ENCODE data around the gene PLCE1.

The PLCE1 gene

DNA sequence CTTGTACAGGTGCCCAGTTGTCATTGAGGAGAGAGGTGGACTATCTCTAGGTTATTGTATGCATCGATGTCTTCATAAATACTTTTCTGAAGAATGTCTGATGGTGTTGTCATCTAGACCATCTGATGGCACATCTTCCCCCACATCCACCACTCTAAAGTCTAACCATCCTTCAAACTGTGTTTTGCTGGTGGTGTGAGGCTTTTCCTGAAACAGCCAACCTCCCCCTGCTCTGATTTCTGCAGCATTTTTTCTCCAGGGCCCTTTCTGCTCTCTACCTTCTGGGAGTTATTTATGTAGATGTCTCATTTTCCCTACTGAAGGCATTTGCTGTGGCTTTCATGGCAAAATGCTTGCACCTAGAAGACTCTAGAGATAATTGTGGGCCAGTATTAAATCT, 1.5 kb downstream of the PLCE1 start:
- DNase-seq = no peak

DNA sequence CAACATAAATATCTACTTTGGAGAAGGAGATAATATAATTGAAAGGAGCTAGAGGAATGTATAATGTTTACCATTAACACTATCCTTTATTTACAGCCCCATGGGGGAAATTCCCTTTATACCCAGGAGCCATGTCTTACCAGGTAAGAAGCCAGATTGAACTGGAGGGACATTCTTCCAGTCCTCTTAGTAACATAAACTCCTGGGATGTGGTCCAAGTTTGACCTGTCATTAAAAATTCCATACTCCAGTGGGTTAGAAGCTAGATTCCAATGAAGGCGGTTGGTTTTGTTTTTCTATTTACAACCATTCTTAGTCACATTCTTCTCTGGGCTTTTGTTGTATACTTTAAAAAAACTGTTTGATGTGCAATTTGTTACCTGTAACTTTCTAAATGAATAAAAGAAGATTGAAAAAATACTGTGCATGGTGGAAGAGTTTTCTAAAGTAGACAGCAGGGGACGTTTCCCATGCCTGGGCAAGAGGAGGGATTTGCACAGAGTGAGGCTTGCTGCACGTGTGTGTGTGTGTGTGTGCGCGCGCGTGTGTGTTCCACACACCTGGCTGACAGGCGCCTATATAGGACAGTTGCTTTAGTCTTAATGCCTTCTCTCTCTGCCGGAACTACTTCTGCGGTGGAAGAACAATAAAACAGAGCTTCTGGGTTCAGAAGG, 2.0 kb downstream of the PLCE1 start:
- DNase-seq = no peak

DNA sequence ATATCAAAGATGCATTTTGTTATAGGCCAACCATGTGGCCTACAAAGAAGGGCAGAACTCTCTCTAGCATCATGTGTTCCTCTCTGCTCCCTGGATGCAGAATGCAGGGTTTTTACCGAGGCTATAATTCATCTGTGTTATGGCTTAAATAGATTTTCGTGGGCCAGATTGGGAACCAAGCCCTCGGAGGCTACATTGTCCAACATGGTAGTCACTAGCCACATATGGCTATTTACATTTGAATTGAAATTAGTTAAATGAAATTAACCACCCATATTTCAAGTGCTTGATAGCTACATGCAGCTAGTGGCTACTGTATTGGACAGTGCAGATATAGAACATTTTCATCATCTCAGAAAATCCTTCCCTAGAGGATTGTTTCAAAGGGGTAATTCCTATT, 2.8 kb downstream of the PLCE1 start:
- DNase-seq = no peak

- no peak for DNase-seq
Observed at GRCh38 chr10:93997546-93997945, 3.8 kb downstream of the PLCE1 start.

- DNase-seq = no peak
Observed at GRCh38 chr10:93999401-93999851, 5.7 kb downstream of the PLCE1 start.

GRCh38 chr10:94000638-94001415, 7.1 kb downstream of the PLCE1 start:
- DNase-seq = no peak

DNA sequence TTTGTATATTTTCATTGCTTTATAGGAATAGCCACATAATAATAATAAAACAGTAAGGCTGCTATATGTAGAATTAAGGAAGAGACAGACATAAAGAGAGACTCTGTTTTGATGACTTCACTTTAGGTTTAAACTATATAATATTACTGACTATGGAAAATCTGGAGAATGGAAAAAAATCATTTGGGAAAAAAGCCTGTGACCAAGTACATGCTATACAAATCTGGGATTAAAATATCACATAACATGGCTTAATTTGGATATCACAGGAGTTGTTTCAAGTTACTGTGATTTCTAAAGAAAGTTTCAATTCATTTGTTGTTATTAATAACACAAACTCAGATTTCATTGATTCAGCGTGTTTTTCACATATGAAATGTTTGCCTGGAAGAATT, 7.7 kb downstream of the PLCE1 start:
- no peak for DNase-seq

DNA sequence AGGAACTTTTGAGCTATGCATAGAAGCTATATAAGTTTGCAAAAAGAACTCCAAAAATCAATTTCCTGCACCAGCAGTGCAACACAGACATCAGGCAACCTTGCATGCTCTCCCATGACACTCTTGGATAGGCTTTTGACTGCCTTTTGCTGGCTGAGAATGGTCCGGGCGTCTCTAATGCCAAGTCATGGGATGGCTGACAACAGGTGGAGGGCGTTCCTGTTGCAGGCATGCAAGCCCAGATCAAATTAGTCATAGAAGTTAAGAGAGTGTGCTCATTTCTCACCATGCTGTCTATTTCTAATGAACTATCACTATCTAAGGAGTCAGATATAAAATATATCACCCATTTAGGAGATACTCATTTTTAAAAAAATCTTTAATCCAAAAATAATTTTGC, 8.4 kb downstream of the PLCE1 start:
- DNase-seq = no peak

DNA sequence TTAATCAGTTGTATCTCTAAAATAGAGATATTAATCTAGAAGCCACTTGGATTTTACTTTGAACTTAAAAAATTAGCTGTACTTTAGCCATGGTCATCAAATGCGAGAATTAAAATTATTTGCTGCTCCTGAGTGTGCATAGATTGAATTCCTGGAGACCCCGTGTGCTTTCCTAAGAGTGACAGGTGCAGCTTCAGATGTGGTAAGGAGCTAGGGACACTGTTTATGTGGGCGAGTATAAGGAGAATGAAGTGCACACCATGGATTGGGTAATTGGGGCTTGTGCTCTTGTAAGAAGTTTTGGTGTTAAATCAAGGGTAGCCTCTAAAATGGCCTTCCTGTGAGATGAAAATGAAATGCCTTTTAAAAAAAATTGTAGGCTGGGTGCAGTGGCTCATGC, 9.8 kb downstream of the PLCE1 start:
- DNase-seq = no peak

GRCh38 chr10:94005050-94005449, 11.3 kb downstream of the PLCE1 start:
- DNase-seq = no peak

GRCh38 chr10:94006591-94007550, 13.1 kb downstream of the PLCE1 start:
- no peak for DNase-seq

DNA sequence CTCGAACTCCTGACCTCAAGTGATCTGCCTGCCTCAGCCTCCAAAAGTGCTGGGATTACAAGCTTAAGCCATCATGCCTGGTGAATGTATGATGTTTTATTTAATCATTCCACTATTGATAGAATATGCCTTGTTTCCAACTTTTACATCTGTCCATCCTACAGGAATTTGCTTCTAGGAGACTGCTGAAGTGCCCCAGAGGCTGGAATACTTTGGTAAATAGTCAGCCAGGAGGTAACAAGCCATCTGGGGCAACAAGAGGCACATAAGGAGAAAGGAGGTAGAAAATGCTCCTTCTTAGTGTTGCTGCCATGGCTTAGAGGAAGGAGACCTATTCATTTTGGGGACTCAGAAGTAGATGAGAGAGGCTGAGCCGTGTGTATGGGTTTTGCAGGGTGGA, 14.8 kb downstream of the PLCE1 start:
- no peak for DNase-seq

DNA sequence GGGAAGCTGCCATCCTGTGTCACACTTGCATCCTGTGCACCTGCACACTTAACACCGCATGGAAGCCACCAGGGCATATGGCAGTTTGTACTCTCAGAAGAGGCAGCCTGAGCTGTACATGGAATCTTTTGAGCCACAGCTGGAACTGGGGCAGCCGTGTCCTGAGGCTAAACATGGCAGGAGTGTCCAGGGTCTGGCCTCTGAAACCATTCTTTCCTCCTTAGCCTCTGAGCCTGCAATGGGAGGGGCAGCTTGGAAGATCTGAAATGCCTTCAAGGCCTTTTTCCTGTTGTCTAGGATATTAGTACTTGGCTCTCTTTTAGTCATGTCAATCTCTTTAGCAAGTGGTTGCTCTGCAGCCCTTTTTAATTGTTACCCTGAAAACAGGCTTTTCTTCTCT, 16.4 kb downstream of the PLCE1 start:
- DNase-seq = no peak

- DNase-seq = no peak
Observed at GRCh38 chr10:94010886-94011285, 17.2 kb downstream of the PLCE1 start.

DNA sequence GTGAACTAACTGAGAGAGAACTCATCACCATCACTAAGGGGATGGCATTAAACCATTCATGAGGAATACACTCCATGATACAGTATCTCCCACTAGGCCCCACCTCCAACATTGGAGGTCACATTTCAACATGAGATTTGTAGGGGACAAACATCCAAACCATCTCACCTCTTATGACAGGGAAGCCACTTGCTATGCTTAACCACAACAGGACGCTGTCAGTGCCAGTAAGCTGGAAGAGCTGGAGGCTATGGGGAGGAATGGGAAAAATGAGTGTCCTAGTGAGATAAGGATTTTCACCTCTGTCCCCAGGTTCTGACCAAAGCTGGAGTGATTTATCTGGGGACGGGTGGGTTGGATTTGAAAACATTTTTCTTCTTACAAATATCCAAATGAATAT, 17.6 kb downstream of the PLCE1 start:
- DNase-seq = no peak

DNA sequence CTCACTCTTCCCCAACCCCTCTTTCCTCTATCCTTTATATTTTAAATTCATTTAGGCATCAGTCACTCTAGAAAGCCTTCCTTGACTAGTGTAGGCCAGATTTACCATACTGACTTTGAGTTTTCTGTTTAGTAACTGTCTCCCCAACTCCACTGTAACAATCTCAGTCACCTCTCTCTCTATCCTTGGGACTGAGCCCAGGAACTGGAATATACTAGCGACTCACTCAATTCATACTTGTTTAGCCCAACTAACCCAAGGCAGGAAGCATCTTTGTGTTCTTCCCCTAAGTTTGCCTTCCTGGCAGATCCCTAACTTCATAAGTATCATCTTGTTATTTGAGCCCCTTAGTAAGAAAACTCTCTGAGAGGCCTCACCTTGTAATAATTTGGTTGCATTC, 19.1 kb downstream of the PLCE1 start:
- DNase-seq = no peak

GRCh38 chr10:94013331-94013760, 19.6 kb downstream of the PLCE1 start:
- no peak for DNase-seq

DNA sequence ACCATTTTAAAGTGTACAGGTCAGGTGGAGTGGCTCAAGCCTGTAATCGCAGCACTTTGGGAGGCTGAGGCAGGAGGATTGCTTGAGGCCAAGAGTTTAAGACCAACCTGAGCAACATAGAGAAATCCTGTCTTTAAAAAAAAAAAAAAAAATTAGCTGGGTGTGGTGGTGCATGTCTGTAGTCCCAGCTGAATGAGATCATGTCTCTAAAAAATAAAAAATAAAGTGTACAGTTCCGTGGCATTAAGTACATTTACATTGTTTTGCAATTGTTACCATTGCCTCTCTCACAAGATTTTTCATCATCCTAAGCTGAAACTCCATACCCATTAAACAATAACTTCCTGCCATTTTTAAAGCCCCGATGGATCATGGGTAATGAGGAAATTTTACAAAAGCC, 20.6 kb downstream of the PLCE1 start:
- no peak for DNase-seq

GRCh38 chr10:94016727-94017714, 23.3 kb downstream of the PLCE1 start:
- no peak for DNase-seq

DNA sequence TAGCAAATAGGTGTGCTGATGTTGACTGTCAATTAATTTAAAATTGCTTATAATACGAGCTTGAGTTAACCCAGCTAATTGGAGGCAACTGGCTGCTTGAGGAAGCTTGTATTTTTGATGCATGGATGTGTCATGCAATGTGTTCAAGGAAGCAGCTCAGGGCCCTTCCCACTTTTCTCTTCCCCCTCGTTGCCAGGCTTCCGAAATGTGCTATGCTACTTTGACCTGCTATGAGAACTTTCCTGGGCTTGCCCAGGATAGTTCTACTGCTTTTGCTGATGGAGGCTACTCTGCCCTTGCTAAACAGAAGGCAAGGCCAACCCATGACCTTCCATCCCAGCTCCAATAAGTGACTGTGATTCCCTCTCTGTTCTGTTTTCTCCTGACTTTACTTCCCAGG, 24.4 kb downstream of the PLCE1 start:
- no peak for DNase-seq

GRCh38 chr10:94023906-94024305, 30.2 kb downstream of the PLCE1 start:
- DNase-seq = no peak

DNA sequence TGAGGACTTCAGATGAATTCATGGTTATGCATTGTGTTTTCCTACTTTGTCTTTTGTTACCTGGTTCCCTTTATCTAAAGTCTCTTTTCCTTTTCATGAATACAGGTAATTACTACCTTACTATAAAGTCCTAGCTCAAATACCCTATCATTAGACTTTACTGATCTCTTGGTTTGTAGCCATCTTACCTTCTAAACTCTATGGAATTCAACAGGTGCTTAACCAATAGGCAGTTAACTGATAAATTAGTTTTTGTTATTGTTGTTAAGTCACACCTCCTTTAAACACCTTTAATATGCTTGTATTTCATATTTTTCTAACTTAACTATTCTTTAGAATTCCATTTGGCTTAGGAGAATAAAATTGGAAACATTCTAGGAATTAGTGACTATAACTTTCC, 30.7 kb downstream of the PLCE1 start:
- no peak for DNase-seq

Data from activated CD4-positive, alpha-beta T cell treated with anti-CD3 and anti-CD28 coated beads, Interleukin-10, Interleukin-2, amounts not matched to agents 100 ng/mL and 50 ng/mL, durations not matched to agents 16 hours and 8 hours (primary cell).